Natural killer cell (primary cell): Measurements from ENCODE around the gene GPC5. TPM values are rescaled to one million over a fixed set of nuclear protein-coding genes. Genes with fewer than 3 reads are reported as not detected.
"Not testable (repeated sequence)": the region's sequence is repeated elsewhere in the genome, so short reads cannot be mapped to it uniquely, and the experiment has no call there.

Experiments
- ATAC-seq, 3 donors: fragments of 150-1000 bp in 2 of 3; fragments of 200-7000 bp in 1 of 3; cut with Tn5 transposase; 1 replicate in 1 of 3; 2 replicates in 2 of 3; pipeline ENCODE4 v1.10.0; 2021; ENCODE audit warnings: mild to moderate bottlenecking in 2 of 3, moderate library complexity in 2 of 3
- DNase-seq, 2 donors: peaks; one replicate each; pipeline versions ENCODE4 v3.0.0 to v3.0.0-alpha.2; 2013 to 2021; ENCODE audit warnings: mixed read lengths in 1 of 2
- H3K27ac ChIP-seq: one replicate; pipeline ENCODE4 v1.5.1; 2013; ENCODE audit warnings: mild to moderate bottlenecking, low read length
- H3K27me3 ChIP-seq: one replicate; pipeline ENCODE4 v1.6.1; 2013; ENCODE audit warnings: low read length; ENCODE audit not compliant: control insufficient read depth, insufficient read depth
- H3K36me3 ChIP-seq: one replicate; pipeline ENCODE4 v1.6.1; 2013; ENCODE audit warnings: low read length; ENCODE audit not compliant: control insufficient read depth, insufficient read depth
- H3K4me1 ChIP-seq: one replicate; pipeline ENCODE4 v1.6.1; 2013; ENCODE audit warnings: low read length; ENCODE audit not compliant: control insufficient read depth, insufficient read depth
- H3K4me3 ChIP-seq: one replicate; pipeline ENCODE4 v1.5.1; 2013; ENCODE audit warnings: low read length
- H3K9me3 ChIP-seq: one replicate; pipeline ENCODE4 v1.6.1; 2013; ENCODE audit warnings: low read length; ENCODE audit not compliant: control insufficient read depth, insufficient read depth
- H3K27ac Mint-ChIP-seq, 2 donors: one replicate each; pipeline ENCODE4 v1.8.0; 2022; ENCODE audit warnings: mild to moderate bottlenecking in 2 of 2, mixed read lengths in 2 of 2, moderate library complexity in 1 of 2
- H3K27me3 Mint-ChIP-seq, 2 donors: one replicate each; pipeline ENCODE4 v1.8.0; 2022; ENCODE audit warnings: low read depth in 2 of 2, mixed read lengths in 2 of 2
- H3K36me3 Mint-ChIP-seq: one replicate; pipeline ENCODE4 v1.8.0; 2022; ENCODE audit warnings: mixed read lengths
- H3K4me1 Mint-ChIP-seq, 2 donors: one replicate each; pipeline ENCODE4 v1.8.0; 2022; ENCODE audit warnings: mixed read lengths in 2 of 2
- H3K4me3 Mint-ChIP-seq: one replicate; pipeline ENCODE4 v1.8.0; 2022; ENCODE audit warnings: mild to moderate bottlenecking, moderate library complexity, mixed read lengths
- H3K9me3 Mint-ChIP-seq, 2 donors: one replicate each; pipeline ENCODE4 v1.8.0; 2022; ENCODE audit warnings: mixed read lengths in 2 of 2
- CTCF ChIP-seq: fragments of 200-600 bp; IDR thresholded peaks from one replicate; pipeline ENCODE4 v1.8.0; 2022; ENCODE audit warnings: antibody characterized with exemption
- WGBS: methylation state at CpG from one replicate; pipeline ENCODE4 v1.1.7; 2013; ENCODE audit warnings: missing lambda C conversion rate; ENCODE audit not compliant: insufficient coverage; 5-methylcytosine and 5-hydroxymethylcytosine counted together
- intact Hi-C: fragments of 100-400 bp; cut with micrococcal nuclease; formaldehyde crosslinking; loops from one replicate; pipeline ENCODE4 v1.14.2; 2022
- total RNA-seq, 4 donors: library from RNA; stranded (reverse); fragments of 120-200 nt in 1 of 4; gene quantifications; one replicate each; pipeline versions ENCODE4 v1.2.3 to v1.2.4, GENCODE V29; 2013 to 2022

The GPC5 gene
- total RNA-seq, 3 donors from 2014 or later (not counting 1 experiment from before 2014, with no cell fraction given) = not detected

- 75% methylated on average over 3 of the region's 3 CpGs for WGBS
- no peaks in the 10 kb centered on the region for H3K27me3 ChIP-seq
- intact Hi-C loops = no loop called here
- Mint-ChIP-seq H3K9me3 (peaks cover 8 to 9% of the 10 kb centered on the region in 2 donors), H3K4me3 (no peak overlapping the region), H3K4me1 (no peaks in the 10 kb centered on the region), H3K27me3 (no peaks in the 10 kb centered on the region), H3K36me3 (no peaks in the 10 kb centered on the region), H3K27ac (no peak overlapping the region)
- DNase-seq (no peak), ATAC-seq (no peak)
- no peak for TF ChIP-seq CTCF
- H3K4me1 ChIP-seq = no peaks in the 10 kb centered on the region
- H3K36me3 ChIP-seq = no peaks in the 10 kb centered on the region
- no peak overlapping the region for H3K4me3 ChIP-seq
- no peak overlapping the region for H3K27ac ChIP-seq
- no peaks in the 10 kb centered on the region for H3K9me3 ChIP-seq
These were observed 1496.0 kb downstream of the GPC5 start for GRCh38 chr13:92894447-92894846.

DNA sequence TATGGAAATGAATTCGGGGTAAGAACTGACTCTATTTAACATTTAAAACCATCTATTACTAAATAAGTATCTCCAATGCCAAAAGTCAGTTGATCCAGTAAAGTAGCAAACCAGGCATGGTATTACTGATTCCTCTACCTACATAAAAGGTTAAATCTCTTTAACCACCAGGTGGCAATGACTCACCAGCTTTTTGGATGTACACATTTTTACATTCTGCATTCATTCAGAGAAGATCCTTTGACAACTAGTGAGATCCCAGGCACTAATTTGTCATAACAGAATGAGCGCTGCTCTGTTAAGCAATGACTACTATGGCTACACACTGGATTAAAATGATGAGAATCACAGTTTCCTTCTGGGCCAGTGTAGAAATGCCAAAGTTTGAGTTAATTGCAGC lies 1498.4 kb downstream of the GPC5 start:
- Histone ChIP-seq H3K27me3 (no peaks in the 10 kb centered on the region), H3K36me3 (no peaks in the 10 kb centered on the region), H3K4me1 (no peaks in the 10 kb centered on the region), H3K4me3 (no peak overlapping the region), H3K9me3 (no peaks in the 10 kb centered on the region), H3K27ac (no peak overlapping the region)
- H3K4me3 Mint-ChIP-seq = no peak overlapping the region
- DNase-seq = no peak
- intact Hi-C loops = no loop called here
- no peak for TF ChIP-seq CTCF
- 100% methylated on average over 1 of the region's 2 CpGs for WGBS
- no peaks in the 10 kb centered on the region for H3K27me3 Mint-ChIP-seq
- no peaks in the 10 kb centered on the region for H3K4me1 Mint-ChIP-seq
- H3K27ac Mint-ChIP-seq = no peak overlapping the region
- ATAC-seq = no peak
- H3K9me3 Mint-ChIP-seq = peaks cover 5 to 11% of the 10 kb centered on the region in 2 donors
- H3K36me3 Mint-ChIP-seq = no peaks in the 10 kb centered on the region

- H3K27me3 ChIP-seq, H3K36me3 Mint-ChIP-seq, DNase-seq, intact Hi-C loops, H3K27ac ChIP-seq, H3K4me3 Mint-ChIP-seq, H3K4me3 ChIP-seq, ATAC-seq, H3K27me3 Mint-ChIP-seq, H3K36me3 ChIP-seq, H3K4me1 Mint-ChIP-seq, H3K4me1 ChIP-seq, H3K27ac Mint-ChIP-seq, H3K9me3 ChIP-seq, H3K9me3 Mint-ChIP-seq: not testable (repeated sequence)
These were observed 1500.5 kb downstream of the GPC5 start for GRCh38 chr13:92898946-92899345.

- ATAC-seq = no peak
- H3K4me3 Mint-ChIP-seq = no peak overlapping the region
- H3K36me3 Mint-ChIP-seq = no peaks in the 10 kb centered on the region
- no peak for TF ChIP-seq CTCF
- DNase-seq = no peak
- intact Hi-C loops = no loop called here
- no peak overlapping the region for H3K27ac Mint-ChIP-seq
- Histone ChIP-seq H3K4me1 (no peaks in the 10 kb centered on the region), H3K4me3 (no peak overlapping the region), H3K27ac (no peak overlapping the region), H3K36me3 (no peaks in the 10 kb centered on the region), H3K9me3 (peaks cover 3% of the 10 kb centered on the region), H3K27me3 (no peaks in the 10 kb centered on the region)
- 96% methylated on average over 2 of the region's 3 CpGs for WGBS
- H3K4me1 Mint-ChIP-seq = no peaks in the 10 kb centered on the region
- peaks cover 7 to 10% of the 10 kb centered on the region in 2 donors for H3K9me3 Mint-ChIP-seq
- H3K27me3 Mint-ChIP-seq = no peaks in the 10 kb centered on the region
These were observed 1502.0 kb downstream of the GPC5 start for GRCh38 chr13:92900446-92900845.
